ENCODE data around the gene OXSR1. TPM values are rescaled to one million over a fixed set of nuclear protein-coding genes. Genes with fewer than 3 reads are reported as not detected.

The OXSR1 gene
- total and polyA plus RNA-seq, 2 of the 13 experiments (the other 11 are each of a cell fraction or from before 2014, with no cell fraction given) = 27.4 to 32.6 TPM

DNA sequence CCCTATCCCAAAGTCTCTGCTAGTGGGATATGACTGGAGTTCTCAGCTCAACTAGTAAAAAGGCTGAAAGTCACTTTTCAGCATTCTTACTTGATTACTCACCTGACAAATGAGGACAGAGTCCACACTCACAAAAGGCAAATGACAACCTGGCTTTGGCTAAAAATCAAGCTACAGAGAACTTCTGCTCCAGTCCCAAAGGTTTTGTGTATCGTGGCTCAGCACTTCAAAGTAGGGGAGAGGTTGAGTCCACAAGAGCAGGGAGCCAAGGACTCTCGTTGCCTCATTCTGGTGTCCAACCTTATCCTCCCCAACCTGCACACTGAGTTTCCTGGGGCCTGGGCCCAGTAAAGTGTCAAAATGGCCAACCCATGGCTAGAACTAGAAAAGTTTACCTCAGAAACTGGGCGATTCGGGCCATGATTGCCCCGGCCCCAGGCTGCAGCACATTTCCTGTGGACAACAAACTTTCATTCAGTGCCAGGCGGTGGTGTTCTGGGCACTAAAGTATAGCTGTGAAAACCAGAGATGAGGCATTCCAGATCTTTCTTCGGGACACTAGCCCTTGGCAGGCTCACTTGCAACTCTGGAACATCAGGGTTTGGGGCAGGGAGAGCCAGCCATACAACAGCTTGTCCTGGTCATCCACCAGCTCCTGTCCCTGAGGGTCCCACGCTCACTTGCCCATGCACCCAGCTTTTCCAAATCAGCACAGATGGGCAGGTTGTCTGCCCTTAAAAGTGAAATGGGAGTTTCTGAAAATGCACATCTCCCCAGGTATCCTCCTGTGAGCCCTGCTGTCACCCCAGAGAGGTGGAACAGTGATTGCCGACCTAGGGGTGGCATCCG, 31.6 kb upstream of the OXSR1 start (continued):
- TF ChIP-seq, protein P1, sequence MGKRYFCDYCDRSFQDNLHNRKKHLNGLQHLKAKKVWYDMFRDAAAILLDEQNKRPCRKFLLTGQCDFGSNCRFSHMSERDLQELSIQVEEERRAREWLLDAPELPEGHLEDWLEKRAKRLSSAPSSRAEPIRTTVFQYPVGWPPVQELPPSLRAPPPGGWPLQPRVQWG (CRISPR knock-in tag; IDR thresholded peaks at IDR 0.05; ENCODE audit: borderline replicate concordance, low read depth) = no peak
- TF ChIP-seq, protein P2, sequence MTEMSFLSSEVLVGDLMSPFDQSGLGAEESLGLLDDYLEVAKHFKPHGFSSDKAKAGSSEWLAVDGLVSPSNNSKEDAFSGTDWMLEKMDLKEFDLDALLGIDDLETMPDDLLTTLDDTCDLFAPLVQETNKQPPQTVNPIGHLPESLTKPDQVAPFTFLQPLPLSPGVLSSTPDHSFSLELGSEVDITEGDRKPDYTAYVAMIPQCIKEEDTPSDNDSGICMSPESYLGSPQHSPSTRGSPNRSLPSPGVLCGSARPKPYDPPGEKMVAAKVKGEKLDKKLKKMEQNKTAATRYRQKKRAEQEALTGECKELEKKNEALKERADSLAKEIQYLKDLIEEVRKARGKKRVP (CRISPR knock-in tag; IDR thresholded peaks at IDR 0.05) = peak in 1 of 2 experiments; percentile 83; a peak in 2 of 4 replicates
- TF ChIP-seq ZNF20 (CRISPR knock-in tag; IDR thresholded peaks at IDR 0.05) = no peak
- TF ChIP-seq KLF9 (CRISPR knock-in tag; IDR thresholded peaks at IDR 0.05; ENCODE audit: low read depth) = no peak
- TF ChIP-seq ZNF546 (CRISPR knock-in tag; conservative IDR thresholded peaks at IDR 0.05) = no peak
- no peak for TF ChIP-seq ZNF616 (CRISPR knock-in tag; IDR thresholded peaks at IDR 0.05; ENCODE audit: low read depth)
- no peak for TF ChIP-seq ZMYM3 (CRISPR knock-in tag; IDR thresholded peaks at IDR 0.05)
- no peak for TF ChIP-seq ZNF253 (CRISPR knock-in tag; IDR thresholded peaks at IDR 0.05; ENCODE audit: borderline replicate concordance)
- TF ChIP-seq ZNF136 (CRISPR knock-in tag; IDR thresholded peaks at IDR 0.05; ENCODE audit: low read depth) = no peak
- TF ChIP-seq ZC3H4 (CRISPR knock-in tag; IDR thresholded peaks at IDR 0.05; ENCODE audit: borderline replicate concordance) = peak; percentile 18; the same call in 1 of the 2 replicates
- peak; percentile 88 for TF ChIP-seq ZNF746 (CRISPR knock-in tag; IDR thresholded peaks at IDR 0.05)
- TF ChIP-seq, protein P3, sequence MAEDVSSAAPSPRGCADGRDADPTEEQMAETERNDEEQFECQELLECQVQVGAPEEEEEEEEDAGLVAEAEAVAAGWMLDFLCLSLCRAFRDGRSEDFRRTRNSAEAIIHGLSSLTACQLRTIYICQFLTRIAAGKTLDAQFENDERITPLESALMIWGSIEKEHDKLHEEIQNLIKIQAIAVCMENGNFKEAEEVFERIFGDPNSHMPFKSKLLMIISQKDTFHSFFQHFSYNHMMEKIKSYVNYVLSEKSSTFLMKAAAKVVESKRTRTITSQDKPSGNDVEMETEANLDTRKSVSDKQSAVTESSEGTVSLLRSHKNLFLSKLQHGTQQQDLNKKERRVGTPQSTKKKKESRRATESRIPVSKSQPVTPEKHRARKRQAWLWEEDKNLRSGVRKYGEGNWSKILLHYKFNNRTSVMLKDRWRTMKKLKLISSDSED (CRISPR knock-in tag; IDR thresholded peaks at IDR 0.05) = no peak
- TF ChIP-seq, protein P4, sequence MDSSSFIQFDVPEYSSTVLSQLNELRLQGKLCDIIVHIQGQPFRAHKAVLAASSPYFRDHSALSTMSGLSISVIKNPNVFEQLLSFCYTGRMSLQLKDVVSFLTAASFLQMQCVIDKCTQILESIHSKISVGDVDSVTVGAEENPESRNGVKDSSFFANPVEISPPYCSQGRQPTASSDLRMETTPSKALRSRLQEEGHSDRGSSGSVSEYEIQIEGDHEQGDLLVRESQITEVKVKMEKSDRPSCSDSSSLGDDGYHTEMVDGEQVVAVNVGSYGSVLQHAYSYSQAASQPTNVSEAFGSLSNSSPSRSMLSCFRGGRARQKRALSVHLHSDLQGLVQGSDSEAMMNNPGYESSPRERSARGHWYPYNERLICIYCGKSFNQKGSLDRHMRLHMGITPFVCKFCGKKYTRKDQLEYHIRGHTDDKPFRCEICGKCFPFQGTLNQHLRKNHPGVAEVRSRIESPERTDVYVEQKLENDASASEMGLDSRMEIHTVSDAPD (CRISPR knock-in tag; IDR thresholded peaks at IDR 0.05) = peak; percentile 76; the same call in 1 of the 2 replicates
- TF ChIP-seq SMC3 (IDR thresholded peaks at IDR 0.05; ENCODE audit: low read length) = 0 out of 2 replicates have a peak, but pooled peaks have one; percentile 25
- peak; percentile 44; the same call in 1 of the 2 replicates for TF ChIP-seq GZF1 (CRISPR knock-in tag; IDR thresholded peaks at IDR 0.05)
- no peak for TF ChIP-seq NPAS2 (CRISPR knock-in tag; IDR thresholded peaks at IDR 0.05; ENCODE audit: borderline replicate concordance)
- peak; percentile 76 for TF ChIP-seq PHF5A (CRISPR knock-in tag; IDR thresholded peaks at IDR 0.05; ENCODE audit: low read depth, unreplicated experiment)
- TF ChIP-seq MAFK (conservative IDR thresholded peaks at IDR 0.05 in 1 of 2, IDR thresholded peaks at IDR 0.05 in 1 of 2; ENCODE audit: low read length in 2 of 2) = peak; percentile 1 to 31; a peak in 1 of 4 replicates
- TF ChIP-seq MTF1 (CRISPR knock-in tag; IDR thresholded peaks at IDR 0.05) = no peak
- no peak for TF ChIP-seq GPN1 (CRISPR knock-in tag; IDR thresholded peaks at IDR 0.05; ENCODE audit: borderline replicate concordance)
- no peak for TF ChIP-seq SCMH1 (CRISPR knock-in tag; IDR thresholded peaks at IDR 0.05; ENCODE audit: borderline replicate concordance)
- TF ChIP-seq LCORL (IDR thresholded peaks at IDR 0.05) = peak; percentile 95
- peak; percentile 99 for TF ChIP-seq LCORL (CRISPR knock-in tag; IDR thresholded peaks at IDR 0.05)
- TF ChIP-seq, protein P5, sequence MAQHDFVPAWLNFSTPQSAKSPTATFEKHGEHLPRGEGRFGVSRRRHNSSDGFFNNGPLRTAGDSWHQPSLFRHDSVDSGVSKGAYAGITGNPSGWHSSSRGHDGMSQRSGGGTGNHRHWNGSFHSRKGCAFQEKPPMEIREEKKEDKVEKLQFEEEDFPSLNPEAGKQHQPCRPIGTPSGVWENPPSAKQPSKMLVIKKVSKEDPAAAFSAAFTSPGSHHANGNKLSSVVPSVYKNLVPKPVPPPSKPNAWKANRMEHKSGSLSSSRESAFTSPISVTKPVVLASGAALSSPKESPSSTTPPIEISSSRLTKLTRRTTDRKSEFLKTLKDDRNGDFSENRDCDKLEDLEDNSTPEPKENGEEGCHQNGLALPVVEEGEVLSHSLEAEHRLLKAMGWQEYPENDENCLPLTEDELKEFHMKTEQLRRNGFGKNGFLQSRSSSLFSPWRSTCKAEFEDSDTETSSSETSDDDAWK (CRISPR knock-in tag; IDR thresholded peaks at IDR 0.05) = no peak
- TF ChIP-seq NFIC (IDR thresholded peaks at IDR 0.05; ENCODE audit: low read length) = no peak
- TF ChIP-seq ZNF282 (IDR thresholded peaks at IDR 0.05; ENCODE audit: partially characterized antibody) = no peak
